ENCODE measurements around the gene ZDHHC3. TPM values are rescaled to one million over a fixed set of nuclear protein-coding genes. Genes with fewer than 3 reads are reported as not detected.

The ZDHHC3 gene
- total and polyA plus RNA-seq, 2 experiments from 2014 or later: 60.3 to 62.0 TPM

GRCh38 chr3:44918581-44918980 lies 57.4 kb downstream of the ZDHHC3 start:
- Histone ChIP-seq H3K9me2 (replicated peaks; ENCODE audit: insufficient read depth) (no peaks in the 10 kb centered on the region), H3K4me3 (no peak overlapping the region), H3K27ac (no peak overlapping the region), H2AFZ (no peak overlapping the region), H3K4me1 (ENCODE audit: insufficient read depth) (no peaks in the 10 kb centered on the region), H3K9me3 (ENCODE audit: low read depth) (no peaks in the 10 kb centered on the region), H3K79me2 (no peaks in the 10 kb centered on the region), H3K36me3 (replicated peaks; ENCODE audit: insufficient read depth, low read depth) (no peaks in the 10 kb centered on the region), H4K20me1 (ENCODE audit: insufficient read depth, poor library complexity, severe bottlenecking) (no peaks in the 10 kb centered on the region), H3K27me3 (no peaks in the 10 kb centered on the region), H3K4me2 (no peak overlapping the region)
- no peak for DNase-seq (ENCODE audit: low spot score)
- WGBS (ENCODE audit: low lambda C conversion rate, missing lambda C conversion rate): 94% methylated on average over 6 of the region's 6 CpGs
- TF ChIP-seq EZH2phosphoT487 (IDR thresholded peaks at IDR 0.05; ENCODE audit: low read depth, severe bottlenecking, unreplicated experiment) (no peak), CTCF (IDR thresholded peaks at IDR 0.05; ENCODE audit: poor library complexity) (no peak), EZH2 (IDR thresholded peaks at IDR 0.05; ENCODE audit: borderline replicate concordance) (no peak)

- no peak overlapping the region for H3K4me2 ChIP-seq
- no peak for DNase-seq (ENCODE audit: low spot score)
- no peaks in the 10 kb centered on the region for H4K20me1 ChIP-seq (ENCODE audit: insufficient read depth, poor library complexity, severe bottlenecking)
- H3K4me3 ChIP-seq: no peak overlapping the region
- no peaks in the 10 kb centered on the region for H3K9me3 ChIP-seq (ENCODE audit: low read depth)
- H3K27me3 ChIP-seq: no peaks in the 10 kb centered on the region
- H3K36me3 ChIP-seq (replicated peaks; ENCODE audit: insufficient read depth, low read depth): no peaks in the 10 kb centered on the region
- H3K27ac ChIP-seq: no peak overlapping the region
- 100% methylated on average over 8 of the region's 12 CpGs for WGBS (ENCODE audit: low lambda C conversion rate, missing lambda C conversion rate)
- no peaks in the 10 kb centered on the region for H3K79me2 ChIP-seq
- no peak overlapping the region for H2AFZ ChIP-seq
- TF ChIP-seq EZH2phosphoT487 (IDR thresholded peaks at IDR 0.05; ENCODE audit: low read depth, severe bottlenecking, unreplicated experiment): no peak
- TF ChIP-seq EZH2 (IDR thresholded peaks at IDR 0.05; ENCODE audit: borderline replicate concordance): no peak
- no peak for TF ChIP-seq CTCF (IDR thresholded peaks at IDR 0.05; ENCODE audit: poor library complexity)
- no peaks in the 10 kb centered on the region for H3K4me1 ChIP-seq (ENCODE audit: insufficient read depth)
- H3K9me2 ChIP-seq (replicated peaks; ENCODE audit: insufficient read depth): no peaks in the 10 kb centered on the region
Measured at GRCh38 chr3:44918087-44918486, 57.9 kb downstream of the ZDHHC3 start.

- H3K79me2 ChIP-seq: no peaks in the 10 kb centered on the region
- H3K27ac ChIP-seq: no peak overlapping the region
- H3K4me1 ChIP-seq (ENCODE audit: insufficient read depth): no peaks in the 10 kb centered on the region
- no peaks in the 10 kb centered on the region for H4K20me1 ChIP-seq (ENCODE audit: insufficient read depth, poor library complexity, severe bottlenecking)
- DNase-seq (ENCODE audit: low spot score): no peak
- H3K4me3 ChIP-seq: no peak overlapping the region
- no peaks in the 10 kb centered on the region for H3K36me3 ChIP-seq (replicated peaks; ENCODE audit: insufficient read depth, low read depth)
- TF ChIP-seq EZH2phosphoT487 (IDR thresholded peaks at IDR 0.05; ENCODE audit: low read depth, severe bottlenecking, unreplicated experiment) (no peak), CTCF (IDR thresholded peaks at IDR 0.05; ENCODE audit: poor library complexity) (no peak), EZH2 (IDR thresholded peaks at IDR 0.05; ENCODE audit: borderline replicate concordance) (no peak)
- H3K4me2 ChIP-seq: no peak overlapping the region
- WGBS (ENCODE audit: low lambda C conversion rate, missing lambda C conversion rate): 87% methylated on average over 8 of the region's 8 CpGs
- H3K27me3 ChIP-seq: no peaks in the 10 kb centered on the region
- H2AFZ ChIP-seq: no peak overlapping the region
- no peaks in the 10 kb centered on the region for H3K9me2 ChIP-seq (replicated peaks; ENCODE audit: insufficient read depth)
- H3K9me3 ChIP-seq (ENCODE audit: low read depth): no peaks in the 10 kb centered on the region
Measured at GRCh38 chr3:44915702-44916438, 60.1 kb downstream of the ZDHHC3 start.

All from hepatocyte (in vitro differentiated cells).